HG02870 (cell line): ENCODE results near the gene GRK3.

Experiments used
- ATAC-seq: cut with Tn5 transposase; IDR thresholded peaks from one replicate; pipeline ENCODE4 v1.9.1; 2021; ENCODE audit warnings: mild to moderate bottlenecking, moderate library complexity; ENCODE audit not compliant: unreplicated experiment

Gene GRK3

GRCh38 chr22:25656724-25657123 lies 92.2 kb downstream of the GRK3 start:
- no peak for ATAC-seq

- no peak for ATAC-seq
Observed at GRCh38 chr22:25658633-25659032, 94.2 kb downstream of the GRK3 start.

- no peak for ATAC-seq
Observed at GRCh38 chr22:25659413-25659812, 94.9 kb downstream of the GRK3 start.

GRCh38 chr22:25660336-25660735 lies 95.9 kb downstream of the GRK3 start:
- no peak for ATAC-seq

GRCh38 chr22:25661073-25661472 lies 96.6 kb downstream of the GRK3 start:
- no peak for ATAC-seq

- no peak for ATAC-seq
Observed at GRCh38 chr22:25663654-25664053, 99.2 kb downstream of the GRK3 start.

GRCh38 chr22:25666308-25666707 lies 101.8 kb downstream of the GRK3 start:
- ATAC-seq = no peak

GRCh38 chr22:25668437-25668836 lies 104.0 kb downstream of the GRK3 start:
- ATAC-seq = no peak

- no peak for ATAC-seq
Observed at GRCh38 chr22:25669253-25670069, 105.0 kb downstream of the GRK3 start.

- ATAC-seq = no peak
Observed at GRCh38 chr22:25670070-25670461, 105.6 kb downstream of the GRK3 start.

- no peak for ATAC-seq
Observed at GRCh38 chr22:25672289-25673084, 108.0 kb downstream of the GRK3 start.

GRCh38 chr22:25673713-25674112 lies 109.2 kb downstream of the GRK3 start:
- ATAC-seq = no peak

- ATAC-seq = no peak
Observed at GRCh38 chr22:25677631-25678030, 113.2 kb downstream of the GRK3 start.

- ATAC-seq = no peak
Observed at GRCh38 chr22:25680051-25680450, 115.6 kb downstream of the GRK3 start.

GRCh38 chr22:25680956-25681355 lies 116.5 kb downstream of the GRK3 start:
- ATAC-seq = no peak

GRCh38 chr22:25682109-25682508 lies 117.6 kb downstream of the GRK3 start:
- no peak for ATAC-seq

- no peak for ATAC-seq
Observed at GRCh38 chr22:25688627-25689026, 124.2 kb downstream of the GRK3 start.

GRCh38 chr22:25689631-25690030 lies 125.2 kb downstream of the GRK3 start:
- ATAC-seq = no peak

GRCh38 chr22:25690798-25691197 lies 126.3 kb downstream of the GRK3 start:
- no peak for ATAC-seq

- no peak for ATAC-seq
Observed at GRCh38 chr22:25692397-25693267, 128.2 kb downstream of the GRK3 start.

GRCh38 chr22:25693268-25693565 lies 128.7 kb downstream of the GRK3 start:
- ATAC-seq = no peak
